ENCODE measurements around the gene GRWD1.

GRWD1 gene

GRCh38 chr19:48445606-48446481, at the start of gene GRWD1 (continued):
- TF ChIP-seq ZFP3 (tag by site-specific recombination; IDR thresholded peaks at IDR 0.05; ENCODE audit: low read depth) (no peak), SALL2 (tag by site-specific recombination; IDR thresholded peaks at IDR 0.05; ENCODE audit: borderline replicate concordance) (no peak), PRDM1 (tag by site-specific recombination; IDR thresholded peaks at IDR 0.05) (peak; percentile 75), ZBTB10 (tag by site-specific recombination; IDR thresholded peaks at IDR 0.05) (no peak), ZNF148 (tag by site-specific recombination; IDR thresholded peaks at IDR 0.05; ENCODE audit: borderline replicate concordance) (no peak), KLF9 (tag by site-specific recombination; IDR thresholded peaks at IDR 0.05; ENCODE audit: low read depth) (peak; percentile 41; the same call in 1 of the 2 replicates), ZNF341 (tag by site-specific recombination; IDR thresholded peaks at IDR 0.05; ENCODE audit: low read depth) (peak; percentile 27; the same call in 1 of the 2 replicates), ZNF416 (tag by site-specific recombination; IDR thresholded peaks at IDR 0.05) (no peak), CTCF (tag by site-specific recombination; IDR thresholded peaks at IDR 0.05) (peak; percentile 18; the same call in 1 of the 2 replicates), ZBTB20 (tag by site-specific recombination; IDR thresholded peaks at IDR 0.05) (no peak), YY2 (tag by site-specific recombination; IDR thresholded peaks at IDR 0.05) (peak; percentile 95), ZNF114 (tag by site-specific recombination; IDR thresholded peaks at IDR 0.05) (no peak), ZIC2 (tag by site-specific recombination; IDR thresholded peaks at IDR 0.05) (no peak), ZEB2 (tag by site-specific recombination; IDR thresholded peaks at IDR 0.05) (peak; percentile 86), ZNF792 (tag by site-specific recombination; IDR thresholded peaks at IDR 0.05) (no peak), ZNF785 (tag by site-specific recombination; IDR thresholded peaks at IDR 0.05) (no peak), ZNF18 (tag by site-specific recombination; IDR thresholded peaks at IDR 0.05) (no peak), ZNF324 (tag by site-specific recombination; IDR thresholded peaks at IDR 0.05) (no peak), ZNF558 (tag by site-specific recombination; IDR thresholded peaks at IDR 0.05) (no peak), ZNF239 (tag by site-specific recombination; IDR thresholded peaks at IDR 0.05) (no peak), ZNF791 (tag by site-specific recombination; IDR thresholded peaks at IDR 0.05) (no peak), IKZF3 (tag by site-specific recombination; IDR thresholded peaks at IDR 0.05) (peak; percentile 91), OSR2 (tag by site-specific recombination; IDR thresholded peaks at IDR 0.05) (no peak), ZSCAN5A (tag by site-specific recombination; IDR thresholded peaks at IDR 0.05) (no peak), YY1 (tag by site-specific recombination; IDR thresholded peaks at IDR 0.05) (peak; percentile 88; the same call in 1 of the 2 replicates), ZFP41 (tag by site-specific recombination; IDR thresholded peaks at IDR 0.05; ENCODE audit: borderline replicate concordance) (no peak), ZNF362 (tag by site-specific recombination; IDR thresholded peaks at IDR 0.05) (no peak), MYNN (tag by site-specific recombination; IDR thresholded peaks at IDR 0.05; ENCODE audit: borderline replicate concordance) (no peak)

All from HEK293 (cell line).